AG08395 (cell line): Measurements from ENCODE around the gene CHIC2.
A peak's percentile ranks its signal among the peaks of the same experiment; 100 is the strongest.

Source experiments
- DNase-seq: peaks from one replicate; pipeline ENCODE4 v3.0.0; 2012; ENCODE audit warnings: mixed read lengths, low spot score

The CHIC2 gene

DNA sequence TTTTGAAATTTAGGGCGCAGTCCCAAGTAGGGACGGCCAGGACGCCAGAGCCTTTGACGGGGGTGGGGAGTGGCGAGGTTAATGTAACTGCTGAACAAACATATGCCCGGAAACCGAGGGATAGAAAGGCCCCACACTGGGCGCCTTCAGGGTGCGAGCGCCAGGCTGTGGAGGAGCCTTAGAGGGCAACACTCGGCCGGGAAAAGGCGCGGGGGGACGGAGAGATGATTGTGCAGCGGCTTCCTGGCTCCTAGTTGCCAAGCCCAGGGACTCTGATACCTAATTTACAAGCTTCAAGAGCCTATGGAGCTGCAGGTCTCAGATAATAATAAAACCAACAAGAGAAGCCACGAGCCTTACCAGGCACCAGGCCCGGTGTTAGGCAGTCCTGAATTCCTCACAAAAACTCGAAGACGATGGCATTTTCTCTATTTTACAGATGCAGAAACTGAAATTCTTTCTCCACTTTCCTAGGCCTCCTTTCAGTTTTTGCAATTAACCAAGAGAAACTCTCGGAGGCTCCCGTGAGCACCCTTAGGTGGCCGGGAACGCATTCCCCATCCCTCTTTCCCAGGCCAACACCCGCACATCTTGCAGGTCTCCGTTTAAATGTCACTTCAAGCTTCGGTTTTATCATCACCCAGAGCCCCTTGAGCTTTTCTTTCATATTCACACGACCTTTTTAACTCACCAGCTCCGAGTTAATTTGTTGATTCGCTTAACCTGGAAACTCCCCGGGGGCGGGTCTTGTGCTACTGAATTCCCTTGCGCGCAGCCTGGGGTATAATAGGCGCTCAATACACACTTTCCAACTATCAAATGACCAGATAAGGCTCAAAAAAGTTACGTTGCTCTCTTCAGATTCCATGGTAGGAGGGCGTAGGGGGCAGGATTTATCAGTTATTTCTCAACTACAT, 29.2 kb upstream of the CHIC2 start:
- no peak for DNase-seq

DNA sequence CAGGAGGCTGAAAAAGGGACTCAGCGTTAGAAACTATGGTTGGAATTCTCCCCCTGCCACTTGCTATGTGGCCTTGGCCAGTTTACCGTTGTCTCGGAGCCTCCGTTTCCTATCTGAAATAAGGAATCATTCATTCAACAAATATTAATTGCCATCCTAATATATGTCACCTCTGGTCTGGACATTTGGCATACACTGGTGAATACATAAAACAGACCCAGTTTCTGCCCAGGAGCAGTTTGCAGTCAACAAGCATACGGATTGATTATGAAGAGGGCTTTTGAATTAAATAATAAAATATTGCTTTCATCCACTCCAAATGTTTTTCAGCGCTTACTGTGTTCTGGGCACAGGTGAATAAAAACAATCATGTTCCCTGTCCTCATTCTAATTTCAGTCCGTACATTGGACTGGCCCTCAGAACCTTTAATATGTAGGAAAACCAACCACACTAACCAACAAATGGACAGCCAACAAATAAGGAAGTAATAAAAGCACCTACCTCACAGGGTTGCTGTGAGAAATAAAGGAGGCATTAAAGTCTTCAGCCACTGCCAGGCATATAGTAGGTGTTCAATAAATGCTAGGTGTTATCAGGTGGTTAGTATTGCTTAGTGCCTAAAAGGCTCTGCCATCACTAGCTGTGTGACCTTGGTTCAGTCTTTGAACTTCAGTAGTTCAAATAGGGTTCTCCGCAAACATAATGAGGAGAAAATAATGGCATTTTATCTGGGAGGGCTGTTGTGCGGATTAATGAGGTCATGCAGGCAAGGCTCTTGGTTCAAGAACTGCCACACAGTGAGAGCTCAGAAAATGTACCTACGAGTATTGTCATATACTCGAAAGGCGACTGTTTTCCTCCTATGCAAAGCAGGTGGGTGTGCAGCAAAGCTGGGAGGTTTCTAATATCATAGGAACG, 28.3 kb upstream of the CHIC2 start:
- no peak for DNase-seq

DNA sequence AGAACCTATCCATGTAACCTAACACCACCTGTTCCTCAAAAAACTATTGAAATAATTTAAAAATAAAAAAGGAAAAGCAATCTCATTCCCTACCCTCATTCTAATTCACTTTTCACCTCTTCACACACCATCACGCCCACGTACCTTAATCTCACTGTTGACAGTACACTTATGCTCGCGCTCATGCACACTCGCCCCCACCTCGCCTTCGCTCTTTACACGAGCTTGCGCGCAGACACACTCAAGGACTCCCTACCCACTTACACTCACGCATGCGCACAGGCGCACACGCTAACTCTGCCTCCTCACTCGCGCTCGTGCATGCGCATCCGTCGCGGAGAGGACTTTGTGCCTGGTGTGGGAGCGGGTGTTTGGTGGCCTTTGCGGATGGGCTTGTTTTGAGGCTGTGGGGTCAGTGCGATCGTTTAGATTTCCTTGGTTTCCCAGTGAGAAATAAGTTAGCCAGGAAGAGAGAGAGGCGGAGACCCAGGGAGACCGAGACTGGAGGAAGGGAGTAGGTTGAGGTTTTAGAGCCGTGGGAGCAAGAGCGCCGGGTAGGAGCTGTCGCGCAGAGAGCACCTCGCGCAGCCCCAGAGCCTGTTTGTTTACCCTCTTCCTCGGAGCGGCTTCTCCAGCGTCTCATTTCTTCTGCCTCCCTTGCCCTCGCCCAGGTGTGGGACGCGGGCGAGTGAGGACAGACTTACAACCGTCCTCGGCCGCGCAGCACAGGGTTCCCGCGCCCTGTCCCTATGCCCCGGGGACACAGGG, 27.4 kb upstream of the CHIC2 start:
- peak; percentile 93 for DNase-seq

DNA sequence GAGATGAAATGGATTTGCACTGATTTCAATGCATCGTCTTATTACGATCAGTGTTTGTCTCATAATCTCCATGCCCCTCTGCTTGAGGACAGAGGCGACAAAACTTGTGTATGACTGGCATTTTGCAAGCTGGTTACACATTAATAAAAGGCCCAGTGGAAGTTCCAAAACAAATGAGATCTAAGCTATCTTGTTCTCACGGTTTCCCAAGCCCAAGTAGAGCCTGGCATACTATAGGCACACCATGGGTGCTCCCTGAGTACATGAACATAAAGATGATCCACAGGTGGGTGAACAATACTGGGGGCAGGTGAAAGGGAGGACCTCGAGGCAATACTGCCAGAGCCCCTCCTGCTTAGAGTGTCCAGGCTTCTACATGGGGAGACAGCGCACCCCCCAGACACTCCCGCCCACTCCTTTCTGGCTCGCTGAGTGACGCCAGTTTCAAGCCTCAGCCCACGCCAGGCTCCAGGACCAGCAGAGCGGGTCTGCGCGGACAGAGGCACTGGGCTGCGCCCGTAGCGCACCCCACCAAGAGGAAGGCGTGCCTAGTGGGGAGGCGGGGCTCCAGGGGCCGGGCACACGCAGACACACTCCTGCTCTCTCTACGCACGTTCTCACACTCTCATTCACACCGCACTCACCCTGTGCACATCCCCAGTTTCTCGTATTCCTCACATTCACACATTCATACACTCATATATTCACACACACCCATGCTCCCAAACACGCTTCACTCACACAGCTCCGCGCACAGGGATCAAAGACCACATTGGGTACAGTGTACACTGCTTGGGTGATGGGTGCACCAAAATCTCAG, 26.6 kb upstream of the CHIC2 start:
- DNase-seq: peak; percentile 45

DNA sequence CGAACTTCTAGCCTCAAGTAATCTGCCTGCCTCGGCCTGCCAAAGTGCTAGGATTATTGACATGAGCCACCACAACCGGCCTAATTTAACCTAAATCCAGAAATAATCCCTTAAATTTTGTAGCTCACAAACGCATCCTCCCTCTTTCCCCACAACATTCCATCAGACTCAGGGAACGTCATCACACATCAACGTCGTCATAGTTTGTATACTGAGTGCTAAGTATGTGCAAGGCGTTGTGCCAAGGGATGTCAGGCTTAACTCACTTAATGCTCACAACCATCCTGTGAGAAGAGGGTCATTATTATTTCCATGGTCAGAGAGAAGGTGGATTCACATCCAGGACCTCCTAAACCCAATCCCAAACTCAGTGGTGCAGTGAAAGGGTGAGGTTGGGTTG, 26.0 kb upstream of the CHIC2 start:
- no peak for DNase-seq

DNA sequence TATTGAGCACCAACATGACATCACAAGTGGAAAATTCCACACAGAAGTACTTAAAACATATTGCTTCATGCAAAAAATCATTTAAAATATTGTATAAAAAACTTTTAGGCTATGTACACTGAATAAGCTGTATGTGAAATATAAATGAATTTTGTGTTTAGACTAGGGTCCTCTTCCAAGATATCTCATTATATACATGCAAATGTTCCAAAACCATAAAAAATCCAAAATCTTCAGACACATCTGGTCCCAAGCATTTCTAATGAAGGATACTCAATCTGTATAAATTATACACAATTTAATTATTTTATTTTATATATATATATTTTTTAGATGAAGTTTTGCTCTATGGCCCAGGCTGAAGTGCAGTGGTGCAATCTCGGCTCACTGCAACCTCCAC, 25.5 kb upstream of the CHIC2 start:
- DNase-seq: no peak

DNA sequence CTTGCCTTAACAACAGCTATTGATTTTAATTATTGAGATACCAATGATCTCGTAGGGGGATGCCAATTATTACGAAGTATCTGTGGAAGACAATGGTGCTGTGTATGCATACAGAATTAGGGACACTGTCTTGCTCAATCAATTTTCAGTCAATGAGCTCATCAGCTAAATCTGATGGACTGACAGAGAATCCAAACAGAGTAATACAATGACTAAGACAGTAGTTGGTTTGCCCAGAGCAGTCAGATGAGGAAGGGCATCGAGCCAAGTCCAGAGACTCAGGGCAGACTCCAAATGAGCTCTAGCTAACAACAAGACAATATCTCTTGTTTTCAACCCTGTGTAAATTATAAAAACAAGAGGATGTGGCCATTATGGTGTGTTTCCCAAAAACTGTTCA, 20.9 kb upstream of the CHIC2 start:
- DNase-seq: peak; percentile 88

DNA sequence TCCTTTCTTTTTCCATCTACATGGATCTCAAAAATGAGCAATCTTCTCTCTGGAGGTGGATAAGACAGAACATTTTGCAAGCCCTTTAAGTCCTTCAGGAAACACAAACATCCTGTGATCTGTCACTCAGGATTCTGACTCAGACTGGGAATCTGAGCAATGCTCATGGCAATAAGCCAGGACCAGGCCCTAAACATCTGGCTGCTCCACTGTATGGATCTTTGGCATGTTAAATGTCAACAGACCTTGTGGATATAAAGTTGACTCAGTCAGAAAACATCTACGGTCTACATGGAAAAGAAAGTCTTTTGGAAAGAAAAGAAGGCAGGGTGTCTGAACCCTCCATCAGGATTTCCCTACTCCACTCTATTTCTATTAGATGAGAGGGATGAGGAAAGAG, 17.8 kb upstream of the CHIC2 start:
- DNase-seq: peak; percentile 91

DNA sequence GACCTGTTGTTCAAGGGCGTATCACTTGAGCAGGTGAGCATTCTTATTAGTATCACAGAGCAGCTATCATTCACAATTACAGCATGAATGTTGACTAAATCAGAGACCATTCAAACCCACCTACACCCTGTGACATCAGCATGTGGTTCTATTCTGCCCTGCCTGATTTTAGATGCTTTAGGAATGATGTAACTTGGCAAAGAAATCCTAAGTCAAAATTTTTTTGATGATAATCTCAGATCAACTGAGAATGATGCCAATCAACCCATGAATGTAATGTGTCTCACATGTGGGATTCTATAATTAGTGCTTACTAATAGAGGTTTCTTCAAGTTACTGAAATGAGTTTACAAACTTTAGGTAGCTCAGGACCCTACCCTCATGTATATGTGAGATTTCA, 13.4 kb upstream of the CHIC2 start:
- no peak for DNase-seq

DNA sequence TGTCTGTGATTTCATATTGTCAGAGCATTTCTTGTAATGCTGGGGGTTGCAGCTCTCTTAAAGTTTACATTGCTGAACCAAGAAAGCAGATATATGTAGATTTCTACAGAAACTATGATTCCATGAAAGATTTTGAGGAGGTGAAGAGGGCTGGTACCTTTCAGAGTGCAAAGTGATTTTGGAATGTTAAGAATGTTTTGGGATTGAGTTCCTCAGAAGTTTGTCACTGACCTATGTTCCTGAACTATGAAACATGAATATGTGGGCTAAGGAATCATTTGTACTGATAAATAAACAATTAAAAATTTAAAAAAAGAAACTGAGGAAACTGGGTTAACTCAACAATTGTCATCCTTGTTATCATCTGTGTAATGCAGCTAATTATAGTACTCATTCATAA, 12.3 kb upstream of the CHIC2 start:
- no peak for DNase-seq

DNA sequence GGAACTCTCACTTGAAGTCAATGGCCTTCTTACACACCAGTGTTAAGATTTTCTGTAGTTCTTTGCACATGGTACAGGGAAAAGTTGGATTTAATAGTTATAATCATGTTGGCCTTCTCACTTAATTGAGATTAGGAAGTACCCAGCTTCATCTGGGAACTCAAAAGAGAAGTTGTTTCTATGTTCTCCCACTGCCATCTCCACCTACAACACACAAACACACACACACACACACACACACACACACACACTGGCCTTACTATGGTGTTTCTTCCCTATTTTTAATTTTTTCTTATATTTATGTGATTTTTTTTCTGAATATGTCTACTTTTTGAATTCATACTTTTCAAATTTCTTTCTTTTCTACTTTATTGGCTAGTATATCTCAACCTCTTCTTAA, 10.0 kb upstream of the CHIC2 start:
- DNase-seq: no peak

DNA sequence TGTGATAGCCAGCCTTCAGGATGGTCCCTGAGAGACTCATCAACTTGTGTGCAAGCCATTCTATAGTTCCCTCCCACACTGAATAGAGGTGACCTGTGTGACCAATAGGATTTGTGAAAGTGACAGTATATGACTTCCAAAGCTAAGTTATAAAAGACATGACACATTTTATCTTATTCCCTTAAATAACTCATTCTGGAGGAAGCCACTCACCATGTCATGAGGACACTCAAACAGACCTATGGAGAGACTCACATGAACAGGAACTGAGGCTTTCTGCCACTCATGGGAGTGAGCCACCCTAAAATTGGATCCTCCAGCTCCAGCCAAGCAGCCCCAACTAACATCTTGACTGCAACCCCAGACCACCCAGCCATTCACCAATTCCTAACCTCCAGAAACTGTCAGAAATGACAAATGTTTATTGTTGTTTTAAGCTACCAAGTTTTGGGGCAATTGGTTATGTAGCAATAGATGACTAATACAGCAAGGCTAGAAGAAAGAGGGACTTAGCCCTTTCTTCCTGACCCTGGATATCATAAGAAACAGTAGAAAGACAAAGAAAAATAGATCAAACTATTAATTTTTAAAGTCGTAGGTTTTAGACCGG, 9.0 kb upstream of the CHIC2 start:
- no peak for DNase-seq

DNA sequence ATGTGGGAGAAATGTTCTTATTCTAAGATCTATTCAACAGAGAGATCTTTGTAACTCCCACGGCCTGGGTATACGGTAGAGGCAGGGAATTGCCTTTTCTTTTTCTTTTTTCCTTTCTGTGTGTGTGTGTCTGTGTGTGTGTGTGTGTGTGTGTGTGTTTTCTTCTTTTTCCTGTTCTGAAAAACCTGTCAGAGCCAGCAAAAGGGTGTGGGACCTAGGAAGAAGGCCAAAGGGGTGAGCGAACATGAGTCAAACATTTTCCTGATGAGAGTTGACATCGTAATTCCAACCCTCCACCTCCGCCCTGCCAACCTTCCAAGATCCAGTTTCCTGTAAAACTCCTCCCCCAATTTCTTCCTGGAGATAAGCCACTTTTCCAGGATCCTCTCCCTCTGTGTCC, 2.8 kb upstream of the CHIC2 start:
- DNase-seq: peak; percentile 55

DNA sequence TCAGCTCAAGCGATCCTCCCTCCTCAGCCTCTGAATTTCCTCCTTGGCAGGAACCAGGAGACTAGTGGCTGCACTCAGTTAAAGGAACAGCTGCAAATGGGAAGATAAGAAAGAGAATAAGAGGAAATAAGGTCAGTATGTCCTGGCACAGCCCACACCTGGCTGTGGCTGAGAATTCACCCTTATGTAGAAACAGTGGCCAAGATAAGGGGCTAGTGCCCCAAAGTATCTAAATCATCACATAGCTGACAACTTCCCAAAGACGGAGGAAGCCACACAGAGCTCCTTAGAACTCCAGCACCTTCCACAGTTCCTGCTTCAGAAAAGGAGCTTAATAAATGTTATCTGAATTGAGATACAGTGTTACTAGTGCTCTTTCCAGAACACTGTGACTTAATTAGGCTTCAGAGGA, 2.3 kb upstream of the CHIC2 start:
- no peak for DNase-seq

DNA sequence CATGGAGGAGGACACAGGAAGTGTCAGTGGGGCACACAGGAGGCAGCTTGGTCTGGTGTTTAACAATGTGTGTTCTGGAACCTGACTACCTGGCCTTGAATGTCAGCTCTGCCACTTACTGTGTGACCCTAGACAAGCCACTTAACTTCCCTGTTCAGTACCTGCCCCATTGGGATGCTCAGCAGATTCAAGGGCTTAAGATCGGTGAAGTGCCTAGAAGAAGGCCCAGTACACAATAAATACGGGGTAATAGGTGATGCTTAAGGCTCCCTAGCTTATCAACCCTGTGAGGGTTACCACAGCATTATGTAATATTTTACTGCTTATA, 1.6 kb upstream of the CHIC2 start:
- DNase-seq: no peak

DNA sequence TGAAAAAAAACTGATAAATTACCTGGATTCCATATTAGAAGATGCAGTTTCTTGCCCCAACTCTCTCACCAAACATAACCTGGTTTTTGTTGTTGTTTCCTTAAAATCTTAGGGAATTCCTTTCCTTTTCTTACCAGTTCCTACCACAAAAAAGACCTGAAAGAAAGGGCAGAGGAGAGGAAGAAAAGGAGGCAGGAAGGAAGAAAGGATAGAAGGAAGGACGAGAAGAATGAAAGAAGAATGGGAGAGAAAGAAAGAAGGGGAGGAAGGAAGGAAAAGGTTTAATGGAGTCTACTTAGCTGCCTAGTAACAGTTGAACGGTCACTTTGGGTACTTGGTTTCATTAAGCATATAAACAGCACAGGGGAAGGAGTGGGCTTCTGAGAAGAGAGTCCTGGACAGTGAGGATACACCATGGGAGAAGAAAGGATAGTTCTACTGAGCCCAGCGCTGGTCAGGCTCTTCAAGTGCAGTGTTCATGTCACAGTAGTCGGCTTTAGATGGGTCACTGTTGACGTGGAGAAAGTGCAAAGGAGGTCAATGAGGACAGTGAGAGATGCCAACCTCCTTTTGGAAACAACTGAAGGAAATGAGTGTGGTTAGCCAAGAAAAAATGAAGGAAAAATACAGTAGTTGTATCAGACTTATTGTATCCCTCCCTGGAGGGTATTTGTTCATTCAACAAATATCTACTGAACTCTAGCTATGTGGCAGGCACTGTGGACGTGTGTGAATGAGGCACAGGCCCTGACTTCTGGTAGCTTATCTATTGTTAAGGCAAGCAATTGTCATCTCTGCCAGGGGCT, 1.1 kb upstream of the CHIC2 start:
- DNase-seq: peak; percentile 35

DNA sequence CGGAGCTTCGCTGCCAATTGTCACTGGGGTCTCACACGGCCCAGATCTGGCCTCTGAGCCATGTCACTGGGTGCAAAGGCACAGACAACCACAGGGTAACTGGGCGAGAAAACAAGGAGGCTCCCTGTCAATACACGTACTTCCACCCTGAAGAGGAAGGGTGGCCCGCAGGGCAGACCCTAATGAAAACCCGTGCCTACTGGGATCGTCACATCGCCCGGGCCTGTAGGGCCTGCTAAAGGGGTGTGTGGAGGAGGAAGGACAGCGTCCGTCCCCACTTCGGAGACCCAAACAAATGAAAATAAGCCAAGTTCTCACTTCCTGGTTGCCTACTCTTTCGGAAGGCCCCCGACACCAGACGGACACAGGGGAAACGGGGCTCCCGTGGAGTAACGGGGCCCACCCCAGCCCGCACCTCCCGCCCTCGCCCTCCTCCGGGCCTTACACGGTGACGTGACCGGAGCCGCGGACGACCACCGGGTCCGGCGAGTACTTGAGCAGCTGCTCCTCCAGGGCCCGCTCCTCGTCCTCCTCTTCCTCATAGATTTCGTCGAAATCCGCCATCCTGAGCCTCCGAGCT, 578 bp downstream of the CHIC2 start:
- no peak for DNase-seq

DNA sequence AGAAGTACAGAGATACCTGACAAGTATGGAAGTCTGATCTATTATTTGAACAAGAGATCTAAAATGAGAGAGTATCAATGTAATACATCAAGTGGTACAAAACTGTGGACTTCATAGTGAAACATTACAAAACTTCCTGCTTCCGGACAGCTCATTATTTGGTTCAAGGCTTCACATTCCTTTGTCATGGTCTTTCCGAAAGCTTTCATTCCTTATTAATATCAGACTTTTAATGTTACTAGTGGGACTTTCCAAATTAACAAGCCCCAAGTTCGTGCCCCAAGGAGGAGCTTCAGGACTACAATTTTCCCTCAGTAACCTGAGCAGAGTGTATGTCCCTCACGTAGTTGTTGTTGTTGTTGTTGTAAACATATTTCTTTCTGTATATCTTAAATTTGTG, 1.2 kb downstream of the CHIC2 start:
- DNase-seq: peak; percentile 26

DNA sequence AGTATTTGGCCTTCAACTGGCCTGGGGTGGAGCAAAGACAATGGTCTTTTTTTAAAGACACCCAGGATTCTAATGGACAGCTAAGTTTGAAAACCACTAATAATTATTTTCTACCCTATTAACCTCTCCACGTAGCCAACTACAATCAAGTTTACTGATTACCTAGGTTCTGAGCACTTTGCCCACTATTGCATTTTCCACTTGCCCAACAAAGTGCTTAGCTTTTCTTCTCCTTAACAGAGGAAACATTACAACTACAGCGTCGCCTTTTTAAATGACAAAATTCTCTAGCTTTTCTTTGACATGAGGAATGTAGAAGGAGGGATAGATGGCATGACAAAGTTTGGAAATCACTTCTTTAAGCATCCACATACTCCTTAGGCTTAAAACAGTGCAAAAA, 2.0 kb downstream of the CHIC2 start:
- no peak for DNase-seq

DNA sequence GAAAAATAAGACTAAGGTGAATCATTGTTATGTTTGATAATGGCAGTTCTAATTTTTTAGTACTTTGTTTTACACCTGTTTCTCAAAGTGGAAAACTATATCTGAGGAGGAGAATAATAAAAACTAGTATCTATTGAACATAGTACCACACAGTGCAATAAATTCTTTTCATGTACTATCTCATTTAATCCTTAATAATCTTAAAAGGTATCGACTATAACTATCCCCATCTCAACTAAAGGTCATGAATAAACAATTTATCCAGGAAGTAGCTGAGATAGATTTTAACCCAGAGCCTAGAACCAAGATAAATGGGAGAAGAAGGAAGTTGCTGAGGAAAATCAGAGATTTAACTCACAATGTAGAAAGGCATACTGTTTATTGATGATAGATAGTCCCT, 2.5 kb downstream of the CHIC2 start:
- DNase-seq: no peak
